Measurements from ENCODE around the gene KLRC2. TPM values are rescaled to one million over a fixed set of nuclear protein-coding genes. Genes with fewer than 3 reads are reported as not detected.
"Not testable (repeated sequence)": the region's sequence is repeated elsewhere in the genome, so short reads cannot be mapped to it uniquely, and the experiment has no call there.

The KLRC2 gene
- total RNA-seq, 2 donors from 2014 or later: not detected

- H3K4me3 ChIP-seq: no peak overlapping the region
- no peaks in the 10 kb centered on the region for H3K27me3 ChIP-seq
- no peak for DNase-seq (ENCODE audit: low spot score)
- TF ChIP-seq, protein P1, sequence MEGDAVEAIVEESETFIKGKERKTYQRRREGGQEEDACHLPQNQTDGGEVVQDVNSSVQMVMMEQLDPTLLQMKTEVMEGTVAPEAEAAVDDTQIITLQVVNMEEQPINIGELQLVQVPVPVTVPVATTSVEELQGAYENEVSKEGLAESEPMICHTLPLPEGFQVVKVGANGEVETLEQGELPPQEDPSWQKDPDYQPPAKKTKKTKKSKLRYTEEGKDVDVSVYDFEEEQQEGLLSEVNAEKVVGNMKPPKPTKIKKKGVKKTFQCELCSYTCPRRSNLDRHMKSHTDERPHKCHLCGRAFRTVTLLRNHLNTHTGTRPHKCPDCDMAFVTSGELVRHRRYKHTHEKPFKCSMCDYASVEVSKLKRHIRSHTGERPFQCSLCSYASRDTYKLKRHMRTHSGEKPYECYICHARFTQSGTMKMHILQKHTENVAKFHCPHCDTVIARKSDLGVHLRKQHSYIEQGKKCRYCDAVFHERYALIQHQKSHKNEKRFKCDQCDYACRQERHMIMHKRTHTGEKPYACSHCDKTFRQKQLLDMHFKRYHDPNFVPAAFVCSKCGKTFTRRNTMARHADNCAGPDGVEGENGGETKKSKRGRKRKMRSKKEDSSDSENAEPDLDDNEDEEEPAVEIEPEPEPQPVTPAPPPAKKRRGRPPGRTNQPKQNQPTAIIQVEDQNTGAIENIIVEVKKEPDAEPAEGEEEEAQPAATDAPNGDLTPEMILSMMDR (IDR thresholded peaks at IDR 0.05): no peak
- no peak overlapping the region for H3K27ac ChIP-seq
- H3K9me3 ChIP-seq: peaks cover 10 to 40% of the 10 kb centered on the region in 2 donors
- no peaks in the 10 kb centered on the region for H3K4me1 ChIP-seq
- H3K36me3 ChIP-seq: no peaks in the 10 kb centered on the region
Observed at GRCh38 chr12:10455766-10456165, 20.0 kb upstream of the KLRC2 start.

GRCh38 chr12:10454531-10454930, 18.7 kb upstream of the KLRC2 start:
- TF ChIP-seq, protein P1 (IDR thresholded peaks at IDR 0.05): no peak
- H3K9me3 ChIP-seq: peaks cover 10 to 40% of the 10 kb centered on the region in 2 donors
- H3K4me1 ChIP-seq: no peaks in the 10 kb centered on the region
- H3K4me3 ChIP-seq: no peak overlapping the region
- DNase-seq (ENCODE audit: low spot score): no peak
- H3K27me3 ChIP-seq: no peaks in the 10 kb centered on the region
- H3K36me3 ChIP-seq: no peaks in the 10 kb centered on the region
- no peak overlapping the region for H3K27ac ChIP-seq

GRCh38 chr12:10453156-10453555, 17.3 kb upstream of the KLRC2 start, which contains the start of gene KLRC1:
Gene KLRC1 (minus strand): TSS chr12:10453377. CDS start chr12:10451156, 2,221 bp downstream.
- Histone ChIP-seq H3K4me3 (no peak within 1 kb of the TSS), H3K36me3 (no peaks in the 10 kb centered on the region), H3K4me1 (no peaks in the 10 kb centered on the region), H3K9me3 (peaks cover 10 to 35% of the 10 kb centered on the region in 2 donors), H3K27me3 (no peaks in the 10 kb centered on the region), H3K27ac (no peak within 1 kb of the TSS)
- TF ChIP-seq, protein P1 (IDR thresholded peaks at IDR 0.05): no peak
- DNase-seq (ENCODE audit: low spot score): no peak

GRCh38 chr12:10448236-10448635, 12.4 kb upstream of the KLRC2 start:
- H3K27ac ChIP-seq: no peak overlapping the region
- no peak for DNase-seq (ENCODE audit: low spot score)
- no peak overlapping the region for H3K4me3 ChIP-seq
- H3K4me1 ChIP-seq: no peaks in the 10 kb centered on the region
- H3K27me3 ChIP-seq: no peaks in the 10 kb centered on the region
- no peaks in the 10 kb centered on the region for H3K9me3 ChIP-seq
- TF ChIP-seq, protein P1 (IDR thresholded peaks at IDR 0.05): no peak
- H3K36me3 ChIP-seq: no peaks in the 10 kb centered on the region

DNA sequence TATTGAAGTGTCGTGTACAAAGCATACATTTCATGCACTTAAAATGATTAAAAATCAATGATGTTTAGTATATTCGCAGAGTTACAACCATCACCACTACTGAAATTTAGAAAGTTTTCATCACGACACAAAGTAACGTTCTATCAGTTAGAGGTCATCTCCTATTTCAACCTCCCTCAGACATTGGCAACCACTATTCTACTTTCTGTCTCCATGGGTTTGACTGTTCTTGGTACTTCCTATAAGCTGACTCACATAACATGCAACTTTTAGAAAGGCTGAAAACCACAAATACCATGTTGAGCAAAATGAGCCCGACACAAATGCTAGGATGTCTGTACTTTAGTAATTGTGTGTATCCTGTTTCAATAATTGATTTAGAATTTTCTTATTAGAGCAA, 10.2 kb upstream of the KLRC2 start:
- not testable (repeated sequence) for H3K4me1 ChIP-seq; H3K27me3 ChIP-seq; H3K27ac ChIP-seq; DNase-seq (ENCODE audit: low spot score); H3K36me3 ChIP-seq; H3K4me3 ChIP-seq; H3K9me3 ChIP-seq

DNA sequence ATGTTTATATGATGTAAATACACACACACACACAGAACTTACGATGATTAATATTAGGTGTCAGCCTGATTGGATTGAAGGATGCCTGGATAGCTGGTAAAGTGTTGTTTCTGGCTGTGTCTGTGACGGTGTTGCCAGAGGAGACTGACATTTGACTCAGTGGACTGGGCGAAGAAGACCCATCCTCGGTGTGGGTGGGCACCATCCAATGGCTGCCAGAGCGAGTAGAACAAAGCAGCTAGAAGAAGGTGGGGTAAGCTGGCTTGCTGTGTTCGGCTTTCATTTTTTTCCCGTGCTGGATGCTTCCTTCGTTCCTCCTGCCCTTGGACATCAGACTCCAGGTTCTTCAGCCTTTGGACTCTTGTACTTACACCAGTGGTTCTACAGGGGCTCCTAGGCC, 5.3 kb upstream of the KLRC2 start:
- DNase-seq (ENCODE audit: low spot score); H3K27me3 ChIP-seq; H3K4me3 ChIP-seq; H3K4me1 ChIP-seq; H3K27ac ChIP-seq; H3K36me3 ChIP-seq; H3K9me3 ChIP-seq: not testable (repeated sequence)

DNA sequence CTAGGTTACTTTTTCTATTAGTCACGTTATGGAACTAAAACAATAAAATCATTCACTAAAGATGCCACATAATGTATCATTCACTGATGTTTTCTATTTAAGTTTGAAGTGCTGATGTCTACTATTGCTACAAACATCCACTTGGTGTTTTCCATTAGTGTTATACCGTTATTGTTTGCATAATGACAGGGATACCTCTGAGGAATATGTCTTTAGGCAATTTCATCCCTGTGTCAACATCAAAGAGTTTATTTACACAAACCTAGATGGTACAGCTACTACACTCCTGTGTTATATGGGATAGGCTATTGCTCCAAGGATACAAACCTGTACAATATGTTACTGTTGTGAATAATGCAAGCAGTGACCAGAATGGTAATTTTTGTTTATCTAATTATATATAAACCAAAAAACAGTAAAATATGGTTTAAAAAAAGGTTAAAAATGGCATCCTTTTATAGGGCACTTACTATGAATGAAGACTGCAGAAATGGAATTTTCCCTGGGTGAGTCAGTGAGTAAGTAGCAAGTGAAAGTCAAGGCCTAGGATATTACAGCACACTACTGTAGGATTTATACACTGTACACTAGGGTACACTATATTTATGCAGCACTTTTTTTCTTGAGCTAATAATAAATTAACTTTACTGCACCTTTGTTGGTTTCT, 3.9 kb upstream of the KLRC2 start:
- not testable (repeated sequence) for H3K4me1 ChIP-seq; H3K27ac ChIP-seq; H3K36me3 ChIP-seq; DNase-seq (ENCODE audit: low spot score); H3K27me3 ChIP-seq; H3K4me3 ChIP-seq; H3K9me3 ChIP-seq

DNA sequence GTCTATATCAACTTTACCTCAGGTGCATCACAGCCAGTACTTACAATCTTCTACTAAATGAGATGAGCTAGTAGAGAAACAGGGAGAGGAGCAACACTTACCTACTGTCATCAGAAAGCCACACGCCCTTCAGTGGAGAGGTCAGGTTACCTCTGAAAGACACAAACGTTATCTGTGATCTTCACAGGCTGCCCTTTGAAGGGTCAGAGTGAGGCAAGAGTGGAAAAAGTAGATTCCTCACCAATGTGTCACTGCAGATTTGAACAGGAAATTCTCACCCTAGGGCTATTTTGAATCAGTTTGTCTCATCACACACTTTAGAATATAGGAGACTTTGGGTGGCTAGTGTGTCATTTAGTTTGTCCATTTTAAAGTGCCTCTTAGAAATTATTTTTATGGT, 1.8 kb upstream of the KLRC2 start:
- DNase-seq (ENCODE audit: low spot score); H3K27ac ChIP-seq; H3K36me3 ChIP-seq; H3K9me3 ChIP-seq; H3K4me3 ChIP-seq; H3K27me3 ChIP-seq; H3K4me1 ChIP-seq: not testable (repeated sequence)

DNA sequence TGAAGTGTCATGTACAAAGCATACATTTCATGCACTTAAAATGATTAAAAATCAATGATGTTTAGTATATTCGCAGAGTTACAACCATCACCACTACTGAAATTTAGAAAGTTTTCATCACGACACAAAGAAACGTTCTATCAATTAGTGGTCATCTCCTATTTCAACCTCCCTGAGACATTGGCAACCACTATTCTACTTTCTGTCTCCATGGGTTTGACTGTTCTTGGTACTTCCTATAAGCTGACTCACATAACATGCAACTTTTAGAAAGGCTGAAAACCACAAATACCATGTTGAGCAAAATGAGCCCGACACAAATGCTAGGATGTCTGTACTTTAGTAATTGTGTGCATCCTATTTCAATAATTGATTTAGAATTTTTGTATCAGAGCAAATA, 5.2 kb downstream of the KLRC2 start:
- H3K27ac ChIP-seq; H3K4me1 ChIP-seq; H3K36me3 ChIP-seq; DNase-seq (ENCODE audit: low spot score); H3K27me3 ChIP-seq; H3K9me3 ChIP-seq; H3K4me3 ChIP-seq: not testable (repeated sequence)

DNA sequence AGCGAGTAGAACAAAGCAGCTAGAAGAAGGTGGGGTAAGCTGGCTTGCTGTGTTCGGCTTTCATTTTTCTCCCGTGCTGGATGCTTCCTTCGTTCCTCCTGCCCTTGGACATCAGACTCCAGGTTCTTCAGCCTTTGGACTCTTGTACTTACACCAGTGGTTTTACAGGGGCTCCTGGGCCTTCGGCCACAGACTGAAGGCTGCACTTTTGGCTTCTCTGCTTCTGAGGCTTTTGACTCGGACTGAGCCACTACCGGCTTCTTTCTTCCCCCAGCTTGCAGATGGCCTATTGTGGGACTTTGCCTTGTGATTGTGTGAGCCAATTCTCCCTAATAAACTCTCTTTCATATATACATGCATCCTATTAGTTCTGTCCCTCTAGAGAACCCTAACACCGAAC, 9.9 kb downstream of the KLRC2 start:
- H3K36me3 ChIP-seq; DNase-seq (ENCODE audit: low spot score); H3K4me1 ChIP-seq; H3K9me3 ChIP-seq; H3K4me3 ChIP-seq; H3K27me3 ChIP-seq; H3K27ac ChIP-seq: not testable (repeated sequence)

DNA sequence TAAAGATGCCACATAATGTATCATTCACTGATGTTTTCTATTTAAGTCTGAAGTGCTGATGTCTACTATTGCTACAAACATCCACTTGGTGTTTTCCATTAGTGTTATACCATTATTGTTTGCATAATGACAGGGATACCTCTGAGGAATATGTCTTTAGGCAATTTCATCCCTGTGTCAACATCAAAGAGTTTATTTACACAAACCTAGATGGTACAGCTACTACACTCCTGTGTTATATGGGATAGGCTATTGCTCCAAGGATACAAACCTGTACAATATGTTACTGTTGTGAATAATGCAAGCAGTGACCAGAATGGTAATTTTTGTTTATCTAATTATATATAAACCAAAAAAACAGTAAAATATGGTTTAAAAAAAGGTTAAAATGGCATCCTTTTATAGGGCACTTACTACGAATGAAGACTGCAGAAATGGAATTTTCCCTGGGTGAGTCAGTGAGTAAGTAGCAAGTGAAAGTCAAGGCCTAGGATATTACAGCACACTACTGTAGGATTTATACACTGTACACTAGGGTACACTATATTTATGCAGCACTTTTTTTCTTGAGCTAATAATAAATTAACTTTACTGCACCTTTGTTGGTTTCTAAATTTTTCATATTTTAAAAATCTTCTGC, 11.4 kb downstream of the KLRC2 start:
- not testable (repeated sequence) for DNase-seq (ENCODE audit: low spot score); H3K4me3 ChIP-seq; H3K9me3 ChIP-seq; H3K4me1 ChIP-seq; H3K36me3 ChIP-seq; H3K27ac ChIP-seq; H3K27me3 ChIP-seq
